ENCODE results near the gene GDPD5. TPM values are rescaled to one million over a fixed set of nuclear protein-coding genes. Genes with fewer than 3 reads are reported as not detected.
A peak's percentile ranks its signal among the peaks of the same experiment; 100 is the strongest.

Gene GDPD5
- total RNA-seq, 1 donor from 2014 or later, result 9.7 TPM

DNA sequence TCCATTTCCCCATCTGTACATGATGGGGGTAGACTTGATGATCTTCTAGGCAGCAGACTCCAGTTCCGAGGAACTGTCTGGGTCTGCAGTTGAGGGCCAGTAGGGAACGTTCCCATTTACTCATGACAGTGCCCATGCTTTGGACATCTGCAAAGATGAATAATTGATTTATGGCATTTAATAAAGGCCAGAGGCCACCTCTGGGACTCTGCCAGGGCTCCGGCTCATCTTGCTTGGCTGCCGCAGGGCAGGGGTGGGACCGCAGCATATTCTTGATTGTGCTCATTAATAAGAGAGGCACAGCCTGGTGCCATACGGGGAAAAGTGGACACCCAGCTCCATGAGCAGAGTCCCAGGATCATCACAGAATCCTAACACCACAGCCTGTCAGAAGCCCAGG, 64.6 kb downstream of the GDPD5 start:
- no peaks in the 10 kb centered on the region for H3K9me3 Mint-ChIP-seq
- H3K4me1 Mint-ChIP-seq (ENCODE audit: low read depth), result no peaks in the 10 kb centered on the region
- peaks cover 3% of the 10 kb centered on the region for H3K27me3 Mint-ChIP-seq (ENCODE audit: insufficient read depth)
- DNase-seq (ENCODE audit: low spot score), result no peak
- H3K27ac Mint-ChIP-seq, result no peak overlapping the region
- intact Hi-C loops (cut with micrococcal nuclease), result no loop called here
- H3K4me3 Mint-ChIP-seq, result no peak overlapping the region
- H3K36me3 Mint-ChIP-seq (ENCODE audit: low read depth), result no peaks in the 10 kb centered on the region

- Mint-ChIP-seq H3K9me3 (no peaks in the 10 kb centered on the region), H3K36me3 (ENCODE audit: low read depth) (no peaks in the 10 kb centered on the region), H3K27ac (no peak overlapping the region), H3K4me1 (ENCODE audit: low read depth) (no peaks in the 10 kb centered on the region), H3K4me3 (no peak overlapping the region), H3K27me3 (ENCODE audit: insufficient read depth) (peaks cover 9% of the 10 kb centered on the region)
- DNase-seq (ENCODE audit: low spot score), result no peak
- intact Hi-C loops (cut with micrococcal nuclease), result no loop called here
These were observed 69.1 kb downstream of the GDPD5 start for GRCh38 chr11:75456596-75457183.

DNA sequence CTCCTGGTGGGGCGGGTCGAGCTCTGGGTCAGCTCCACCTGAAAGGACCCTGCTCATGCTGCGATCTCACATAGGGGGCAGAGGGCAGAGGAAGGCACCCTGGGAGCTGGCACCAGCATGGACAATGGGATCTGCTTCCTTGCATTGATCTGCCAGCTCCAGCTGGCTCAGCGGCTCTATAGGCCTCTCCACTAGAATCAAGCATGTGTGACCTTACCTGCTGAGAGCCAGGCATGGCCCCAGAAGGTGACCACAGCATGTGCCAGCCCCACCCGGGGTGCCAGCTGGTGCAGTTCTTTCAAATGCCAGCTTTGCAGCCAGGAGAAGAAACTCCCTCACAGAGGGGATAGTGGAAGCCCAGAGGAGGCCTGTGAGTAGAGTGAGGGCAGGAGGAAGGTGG, 70.8 kb downstream of the GDPD5 start:
- Mint-ChIP-seq H3K27ac (no peak overlapping the region), H3K27me3 (ENCODE audit: insufficient read depth) (peaks cover 7% of the 10 kb centered on the region), H3K4me1 (ENCODE audit: low read depth) (no peaks in the 10 kb centered on the region), H3K9me3 (no peaks in the 10 kb centered on the region), H3K36me3 (ENCODE audit: low read depth) (no peaks in the 10 kb centered on the region), H3K4me3 (no peak overlapping the region)
- no peak for DNase-seq (ENCODE audit: low spot score)
- intact Hi-C loops (cut with micrococcal nuclease), result no loop called here

- H3K27ac Mint-ChIP-seq, result no peak overlapping the region
These were observed 71.7 kb downstream of the GDPD5 start for GRCh38 chr11:75453916-75454655.

DNA sequence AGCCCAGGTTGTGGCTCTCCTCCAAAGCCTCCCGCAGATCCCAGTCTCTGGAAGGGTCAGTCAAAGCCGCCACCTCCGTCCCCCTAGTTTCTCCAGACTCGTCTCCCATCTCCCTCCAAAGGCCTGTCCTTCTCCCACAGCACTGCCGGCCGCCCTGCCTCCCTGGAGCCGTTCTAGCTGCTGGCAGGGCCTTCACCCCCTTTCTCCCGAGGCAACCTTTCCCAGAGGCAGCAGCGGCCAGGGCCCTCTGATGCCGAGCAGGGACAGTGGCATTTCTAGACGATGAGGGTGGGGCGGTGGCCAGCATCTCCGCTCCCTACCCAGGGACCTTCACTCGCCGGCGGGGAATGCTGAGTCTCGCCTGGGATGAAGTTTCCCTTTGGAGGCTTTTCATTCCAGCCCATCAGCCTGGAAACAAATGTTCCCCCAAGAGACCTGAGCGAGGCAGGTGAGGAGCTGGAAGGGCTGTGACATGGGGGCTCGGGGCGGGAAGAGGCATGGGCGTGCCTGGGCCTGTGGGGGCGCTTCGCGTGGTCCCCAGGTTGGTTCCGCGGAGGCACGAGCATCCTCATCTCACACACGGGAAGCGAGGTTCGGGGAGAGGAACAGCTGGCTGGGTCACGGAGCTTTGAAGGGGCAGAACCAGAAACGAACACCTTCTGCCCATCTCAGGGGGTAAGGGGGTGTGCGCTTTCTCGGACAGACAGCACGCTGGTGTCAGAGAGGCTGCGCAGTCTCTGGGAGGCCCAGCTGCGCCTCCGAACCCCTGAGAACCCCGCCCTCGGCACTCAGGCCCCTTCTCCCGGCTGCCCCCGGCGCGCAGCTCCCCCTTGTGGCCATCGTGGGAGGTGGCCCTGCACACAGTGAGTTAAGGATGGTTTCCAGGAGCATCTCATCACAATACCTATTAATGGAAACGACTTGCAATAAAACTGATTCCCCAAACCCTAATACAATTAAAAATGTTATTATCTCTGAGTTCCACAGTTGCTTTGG, 74.6 kb downstream of the GDPD5 start:
- H3K9me3 Mint-ChIP-seq, result no peaks in the 10 kb centered on the region
- no peaks in the 10 kb centered on the region for H3K4me1 Mint-ChIP-seq (ENCODE audit: low read depth)
- peaks cover 6% of the 10 kb centered on the region for H3K27me3 Mint-ChIP-seq (ENCODE audit: insufficient read depth)
- H3K36me3 Mint-ChIP-seq (ENCODE audit: low read depth), result no peaks in the 10 kb centered on the region
- H3K27ac Mint-ChIP-seq, result no peak overlapping the region
- intact Hi-C loops (cut with micrococcal nuclease), result loop anchor here (1.0 kb wide), 1 partner anchor 63 kb away; no protein-coding TSS in a partner anchor
- H3K4me3 Mint-ChIP-seq, result no peak overlapping the region
- DNase-seq (ENCODE audit: low spot score), result peak; percentile 21

More at GRCh38 chr11:75453916-75454655, 71.7 kb downstream of the GDPD5 start:
- Mint-ChIP-seq H3K36me3 (ENCODE audit: low read depth) (no peaks in the 10 kb centered on the region), H3K9me3 (no peaks in the 10 kb centered on the region), H3K4me3 (no peak overlapping the region), H3K4me1 (ENCODE audit: low read depth) (no peaks in the 10 kb centered on the region), H3K27me3 (ENCODE audit: insufficient read depth) (peaks cover 6% of the 10 kb centered on the region)
- DNase-seq (ENCODE audit: low spot score), result no peak
- intact Hi-C loops (cut with micrococcal nuclease), result no loop called here

- Mint-ChIP-seq H3K36me3 (ENCODE audit: low read depth) (no peaks in the 10 kb centered on the region), H3K4me1 (ENCODE audit: low read depth) (no peaks in the 10 kb centered on the region)
These were observed 75.5 kb downstream of the GDPD5 start for GRCh38 chr11:75450236-75450635.

DNA sequence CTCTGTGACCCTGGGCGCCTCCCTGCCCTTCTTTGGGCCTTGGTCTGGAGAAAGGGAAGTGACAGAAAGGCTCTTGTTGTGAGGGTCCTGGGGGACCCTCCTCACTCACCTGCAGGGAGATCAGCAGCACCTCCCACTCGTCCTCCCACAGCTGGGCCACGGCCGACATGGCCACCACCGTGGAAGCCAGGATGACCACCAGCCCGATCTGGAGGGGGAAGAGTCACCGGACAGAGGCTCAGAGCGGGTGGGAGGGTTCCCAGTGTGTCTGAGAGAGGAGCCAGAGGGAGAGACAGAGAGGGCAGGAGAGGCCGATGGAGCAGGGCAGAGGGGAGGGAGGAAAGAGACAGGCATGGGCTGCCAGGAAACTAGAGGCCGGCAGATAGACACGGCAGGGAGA, 76.0 kb downstream of the GDPD5 start:
- Mint-ChIP-seq H3K27ac (no peak overlapping the region), H3K4me1 (ENCODE audit: low read depth) (no peaks in the 10 kb centered on the region), H3K36me3 (ENCODE audit: low read depth) (no peaks in the 10 kb centered on the region), H3K4me3 (no peak overlapping the region), H3K9me3 (no peaks in the 10 kb centered on the region), H3K27me3 (ENCODE audit: insufficient read depth) (peaks cover 8% of the 10 kb centered on the region)
- intact Hi-C loops (cut with micrococcal nuclease), result no loop called here
- DNase-seq (ENCODE audit: low spot score), result no peak

More at GRCh38 chr11:75450236-75450635, 75.5 kb downstream of the GDPD5 start:
- no peak for DNase-seq (ENCODE audit: low spot score)
- Mint-ChIP-seq H3K27ac (no peak overlapping the region), H3K27me3 (ENCODE audit: insufficient read depth) (peaks cover 8% of the 10 kb centered on the region), H3K9me3 (no peaks in the 10 kb centered on the region), H3K4me3 (no peak overlapping the region)
- intact Hi-C loops (cut with micrococcal nuclease), result no loop called here

DNA sequence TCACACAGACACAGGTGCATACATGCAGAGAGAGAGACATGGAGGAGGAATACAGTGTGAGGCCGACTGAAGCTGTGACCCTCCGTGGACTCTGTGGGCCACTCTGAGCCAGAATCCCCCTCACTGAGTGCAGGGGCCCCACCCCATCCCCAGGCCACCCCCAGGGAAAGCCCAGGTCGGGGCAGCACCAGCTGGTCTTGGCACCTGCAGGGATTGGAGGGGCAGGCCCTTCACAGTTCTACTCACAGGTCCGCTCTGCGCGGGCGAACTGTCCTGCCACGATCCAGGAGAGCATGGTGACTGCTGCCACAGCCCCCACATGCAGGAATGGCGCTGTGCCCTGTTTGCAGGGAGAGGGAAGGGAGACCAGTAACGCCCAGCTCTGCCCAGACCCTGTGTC, 76.5 kb downstream of the GDPD5 start:
- no peak overlapping the region for H3K4me3 Mint-ChIP-seq
- intact Hi-C loops (cut with micrococcal nuclease), result no loop called here
- DNase-seq (ENCODE audit: low spot score), result no peak

DNA sequence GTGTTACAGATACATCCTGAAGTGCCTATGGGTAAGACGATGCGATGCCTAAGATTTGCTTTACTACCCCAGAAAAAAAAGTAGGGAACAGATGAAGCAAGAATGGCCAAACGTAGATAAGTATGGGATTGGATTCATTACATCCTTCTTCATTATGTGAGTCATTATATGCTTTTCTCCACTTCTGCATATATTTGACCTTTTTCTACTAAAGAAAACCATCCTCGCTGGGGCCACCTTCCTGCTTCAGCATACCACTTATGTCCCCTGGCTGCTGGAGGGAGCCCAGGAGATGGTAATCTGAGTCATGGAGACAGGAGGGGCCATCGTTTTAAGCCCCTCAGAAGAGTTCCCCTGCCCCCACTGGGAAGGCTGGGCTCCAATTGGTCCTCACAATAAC, 78.3 kb downstream of the GDPD5 start:
- intact Hi-C loops (cut with micrococcal nuclease), result no loop called here
- Mint-ChIP-seq H3K9me3 (no peaks in the 10 kb centered on the region), H3K36me3 (ENCODE audit: low read depth) (no peaks in the 10 kb centered on the region), H3K4me1 (ENCODE audit: low read depth) (no peaks in the 10 kb centered on the region), H3K27ac (no peak overlapping the region), H3K27me3 (ENCODE audit: insufficient read depth) (peaks cover 4% of the 10 kb centered on the region), H3K4me3 (no peak overlapping the region)
- DNase-seq (ENCODE audit: low spot score), result no peak

More for the DNA sequence above, 76.5 kb downstream of the GDPD5 start:
- H3K27me3 Mint-ChIP-seq (ENCODE audit: insufficient read depth), result peaks cover 5% of the 10 kb centered on the region
- no peaks in the 10 kb centered on the region for H3K9me3 Mint-ChIP-seq
- H3K27ac Mint-ChIP-seq, result no peak overlapping the region
- no peaks in the 10 kb centered on the region for H3K4me1 Mint-ChIP-seq (ENCODE audit: low read depth)
- H3K36me3 Mint-ChIP-seq (ENCODE audit: low read depth), result no peaks in the 10 kb centered on the region

- Mint-ChIP-seq H3K4me1 (ENCODE audit: low read depth) (no peaks in the 10 kb centered on the region), H3K27ac (no peak overlapping the region), H3K9me3 (no peaks in the 10 kb centered on the region), H3K4me3 (no peak overlapping the region), H3K36me3 (ENCODE audit: low read depth) (no peaks in the 10 kb centered on the region), H3K27me3 (ENCODE audit: insufficient read depth) (peaks cover 4% of the 10 kb centered on the region)
- intact Hi-C loops (cut with micrococcal nuclease), result loop anchor here (1.0 kb wide), 4 partner anchors 57 to 132 kb away; no protein-coding TSS in a partner anchor
- peak; percentile 46 for DNase-seq (ENCODE audit: low spot score)
These were observed 80.3 kb downstream of the GDPD5 start for GRCh38 chr11:75445315-75445953.

DNA sequence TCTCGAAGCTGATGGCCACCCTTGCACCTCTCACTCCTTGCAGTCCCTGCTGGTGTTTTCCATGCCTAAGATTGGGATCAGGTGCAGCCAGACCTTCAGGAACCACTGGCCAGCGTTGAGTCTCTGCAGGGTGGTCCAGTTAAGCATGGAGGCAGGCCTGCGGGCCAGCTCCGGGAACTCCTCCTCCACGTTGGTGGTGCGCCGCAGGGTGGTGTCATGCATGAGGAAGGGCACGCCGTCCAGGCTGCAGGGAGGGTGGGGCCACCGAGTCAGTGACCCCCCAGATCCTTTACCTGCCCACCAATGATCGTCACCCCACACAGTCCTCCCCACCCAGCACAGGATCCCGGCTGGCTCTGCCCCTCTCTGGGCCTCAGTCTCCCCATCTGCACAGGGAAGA, 82.7 kb downstream of the GDPD5 start:
- no peaks in the 10 kb centered on the region for H3K9me3 Mint-ChIP-seq
- H3K4me1 Mint-ChIP-seq (ENCODE audit: low read depth), result no peaks in the 10 kb centered on the region
- peaks cover 4% of the 10 kb centered on the region for H3K27me3 Mint-ChIP-seq (ENCODE audit: insufficient read depth)
- H3K27ac Mint-ChIP-seq, result no peak overlapping the region
- H3K36me3 Mint-ChIP-seq (ENCODE audit: low read depth), result no peaks in the 10 kb centered on the region
- H3K4me3 Mint-ChIP-seq, result no peak overlapping the region
- intact Hi-C loops (cut with micrococcal nuclease), result no loop called here
- DNase-seq (ENCODE audit: low spot score), result no peak

GRCh38 chr11:75442161-75442885, 83.4 kb downstream of the GDPD5 start:
- Mint-ChIP-seq H3K36me3 (ENCODE audit: low read depth) (no peaks in the 10 kb centered on the region), H3K4me1 (ENCODE audit: low read depth) (no peaks in the 10 kb centered on the region), H3K27me3 (ENCODE audit: insufficient read depth) (peaks cover 4% of the 10 kb centered on the region), H3K4me3 (no peak overlapping the region), H3K27ac (no peak overlapping the region), H3K9me3 (no peaks in the 10 kb centered on the region)
- intact Hi-C loops (cut with micrococcal nuclease), result no loop called here
- DNase-seq (ENCODE audit: low spot score), result no peak
